ENCODE results near the gene ADAMTS13.
A peak's percentile ranks its signal among the peaks of the same experiment; 100 is the strongest.

Gene ADAMTS13

GRCh38 chr9:133485531-133486260, 63.5 kb downstream of the ADAMTS13 start:
- no peak overlapping the region for H3K4me3 ChIP-seq (ENCODE audit: low read depth, low read length)
- no peaks in the 10 kb centered on the region for H3K36me3 ChIP-seq (ENCODE audit: control insufficient read depth, insufficient read depth, low read length)
- H2AFZ ChIP-seq, result peak overlapping the region; percentile 9
- no peak for TF ChIP-seq CTCF (IDR thresholded peaks at IDR 0.05)
- no peak overlapping the region for H3K4me2 ChIP-seq (ENCODE audit: low read length)
- H3K9me3 ChIP-seq (ENCODE audit: control insufficient read depth, low read length), result no peaks in the 10 kb centered on the region
- H3K27ac ChIP-seq, result no peak overlapping the region
- H3K9ac ChIP-seq, result no peak overlapping the region
- H3K27me3 ChIP-seq (ENCODE audit: control insufficient read depth, insufficient read depth, low read length), result no peaks in the 10 kb centered on the region
- no peaks in the 10 kb centered on the region for H3K4me1 ChIP-seq
- no peaks in the 10 kb centered on the region for H3K79me2 ChIP-seq

GRCh38 chr9:133487331-133487725, 65.2 kb downstream of the ADAMTS13 start:
- H3K27me3 ChIP-seq (ENCODE audit: control insufficient read depth, insufficient read depth, low read length), result no peaks in the 10 kb centered on the region
- no peak for TF ChIP-seq CTCF (IDR thresholded peaks at IDR 0.05)
- H3K9ac ChIP-seq, result no peak overlapping the region
- H2AFZ ChIP-seq, result no peak overlapping the region
- no peak overlapping the region for H3K27ac ChIP-seq
- no peaks in the 10 kb centered on the region for H3K9me3 ChIP-seq (ENCODE audit: control insufficient read depth, low read length)
- H3K79me2 ChIP-seq, result no peaks in the 10 kb centered on the region
- no peaks in the 10 kb centered on the region for H3K4me1 ChIP-seq
- no peak overlapping the region for H3K4me2 ChIP-seq (ENCODE audit: low read length)
- H3K36me3 ChIP-seq (ENCODE audit: control insufficient read depth, insufficient read depth, low read length), result no peaks in the 10 kb centered on the region
- no peak overlapping the region for H3K4me3 ChIP-seq (ENCODE audit: low read depth, low read length)

DNA sequence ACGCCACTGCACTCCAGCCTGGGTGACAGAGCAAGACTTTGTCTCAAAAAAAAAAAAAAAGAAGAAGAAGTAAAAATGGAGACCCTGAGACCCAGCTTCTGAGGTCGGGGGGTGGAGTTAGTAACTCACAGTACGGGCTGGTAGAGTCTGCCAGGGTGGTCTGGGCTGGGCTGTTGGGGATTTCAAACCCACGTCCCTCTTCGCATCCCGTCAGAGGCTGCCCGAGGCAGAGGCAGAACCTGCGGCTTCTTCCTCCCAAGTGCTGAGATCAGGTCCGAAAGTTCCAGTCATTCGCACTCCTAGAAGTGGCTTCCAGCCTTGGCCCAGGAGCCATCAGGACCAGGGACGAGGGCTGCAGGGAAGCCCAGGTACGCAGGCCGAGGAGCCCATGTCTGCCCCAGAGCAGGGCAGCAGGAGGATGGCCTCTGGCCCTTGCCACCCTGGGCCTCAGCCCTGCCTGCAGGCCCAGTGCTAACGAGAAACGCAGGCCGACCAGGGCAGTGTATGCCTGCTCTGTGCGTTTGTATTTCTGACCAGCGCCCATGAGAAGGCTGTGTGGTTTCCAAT, 66.6 kb downstream of the ADAMTS13 start:
- Histone ChIP-seq H3K4me3 (ENCODE audit: low read depth, low read length) (no peak overlapping the region), H3K9me3 (ENCODE audit: control insufficient read depth, low read length) (no peaks in the 10 kb centered on the region), H3K36me3 (ENCODE audit: control insufficient read depth, insufficient read depth, low read length) (no peaks in the 10 kb centered on the region), H3K4me2 (ENCODE audit: low read length) (no peak overlapping the region), H3K27me3 (ENCODE audit: control insufficient read depth, insufficient read depth, low read length) (no peaks in the 10 kb centered on the region), H2AFZ (no peak overlapping the region), H3K4me1 (no peaks in the 10 kb centered on the region), H3K27ac (no peak overlapping the region), H3K79me2 (no peaks in the 10 kb centered on the region), H3K9ac (no peak overlapping the region)
- TF ChIP-seq CTCF (IDR thresholded peaks at IDR 0.05), result no peak

- no peak overlapping the region for H3K9ac ChIP-seq
These were observed 67.4 kb downstream of the ADAMTS13 start for GRCh38 chr9:133489253-133490190.

More at GRCh38 chr9:133489253-133490190, 67.4 kb downstream of the ADAMTS13 start:
- Histone ChIP-seq H3K4me3 (ENCODE audit: low read depth, low read length) (no peak overlapping the region), H3K4me2 (ENCODE audit: low read length) (no peak overlapping the region), H3K36me3 (ENCODE audit: control insufficient read depth, insufficient read depth, low read length) (no peaks in the 10 kb centered on the region), H3K4me1 (no peaks in the 10 kb centered on the region), H2AFZ (no peak overlapping the region), H3K27me3 (ENCODE audit: control insufficient read depth, insufficient read depth, low read length) (no peaks in the 10 kb centered on the region), H3K79me2 (no peaks in the 10 kb centered on the region), H3K27ac (no peak overlapping the region), H3K9me3 (ENCODE audit: control insufficient read depth, low read length) (no peaks in the 10 kb centered on the region)
- TF ChIP-seq CTCF (IDR thresholded peaks at IDR 0.05), result no peak

Data from parathyroid adenoma (tissue), 2 donors.